ENCODE measurements around the gene PRKCH.

Gene PRKCH

DNA sequence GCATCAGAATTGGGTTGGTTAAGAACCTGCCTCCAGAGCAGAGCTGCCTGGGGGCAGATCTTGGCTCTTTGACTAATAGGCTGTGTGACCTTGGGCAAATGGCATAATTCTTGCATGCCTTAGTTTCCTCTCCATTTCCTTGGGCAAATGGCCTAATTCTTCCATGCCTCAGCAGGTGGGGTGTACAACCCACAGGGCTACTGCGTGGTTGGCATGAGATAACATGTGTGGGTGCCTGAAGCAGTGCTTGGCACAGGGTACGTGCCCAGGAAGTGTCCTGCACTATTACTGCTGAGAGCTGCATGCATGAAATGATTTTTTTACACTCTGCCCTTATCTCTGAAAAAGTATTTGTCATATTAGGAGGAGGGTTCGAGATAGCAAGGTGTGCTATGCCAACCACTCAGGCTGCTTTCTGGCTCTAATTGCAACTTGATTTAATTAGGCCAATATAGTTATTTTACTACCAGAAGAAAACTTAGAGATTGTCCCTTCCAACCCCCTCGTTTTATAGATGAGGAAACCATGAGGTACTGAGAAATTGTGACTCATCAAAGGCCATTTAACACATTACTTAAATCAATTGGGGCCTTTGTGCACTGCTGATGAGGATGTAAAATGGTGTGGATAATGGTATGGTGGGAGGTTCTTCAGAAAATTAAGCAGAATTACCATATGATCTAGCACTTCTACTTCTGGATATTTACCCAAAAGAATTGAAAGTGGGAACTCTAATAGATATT lies 212.3 kb downstream of the PRKCH start:
- Histone ChIP-seq H3K36me3 (ENCODE audit: insufficient read depth, low read depth, low read length) (no peaks in the 10 kb centered on the region), H3K9ac (ENCODE audit: low read depth, low read length) (no peak overlapping the region), H3K9me3 (ENCODE audit: insufficient read depth, low read depth, low read length) (no peaks in the 10 kb centered on the region), H3K4me1 (ENCODE audit: insufficient read depth, low read length) (peaks cover 19% of the 10 kb centered on the region), H3K27ac (ENCODE audit: low read length) (no peak overlapping the region), H3K27me3 (ENCODE audit: insufficient read depth, low read length) (no peaks in the 10 kb centered on the region), H3K4me3 (ENCODE audit: low read length) (no peak overlapping the region)

DNA sequence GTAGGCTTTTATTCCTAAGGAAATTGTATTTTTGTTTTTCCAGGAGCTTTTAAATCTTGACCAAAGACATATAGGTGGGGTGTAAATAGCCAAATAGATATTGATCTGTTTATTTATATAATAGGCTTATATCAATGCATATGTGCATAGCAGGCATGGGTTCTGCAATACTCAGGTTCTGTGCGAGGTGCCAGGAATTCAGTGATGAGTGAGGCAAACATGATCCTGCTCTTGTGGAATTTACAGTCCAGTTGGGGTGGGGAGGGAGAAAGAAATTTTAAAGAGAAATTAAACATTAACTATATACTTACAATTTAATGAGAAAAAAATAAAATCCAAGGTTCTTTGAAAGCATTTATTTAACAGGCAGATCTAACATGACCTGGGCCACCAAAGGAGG lies 213.7 kb downstream of the PRKCH start:
- H3K4me3 ChIP-seq (ENCODE audit: low read length), result no peak overlapping the region
- H3K27ac ChIP-seq (ENCODE audit: low read length), result no peak overlapping the region
- peaks cover 19% of the 10 kb centered on the region for H3K4me1 ChIP-seq (ENCODE audit: insufficient read depth, low read length)
- no peaks in the 10 kb centered on the region for H3K36me3 ChIP-seq (ENCODE audit: insufficient read depth, low read depth, low read length)
- H3K9me3 ChIP-seq (ENCODE audit: insufficient read depth, low read depth, low read length), result no peaks in the 10 kb centered on the region
- no peak overlapping the region for H3K9ac ChIP-seq (ENCODE audit: low read depth, low read length)
- H3K27me3 ChIP-seq (ENCODE audit: insufficient read depth, low read length), result no peaks in the 10 kb centered on the region

DNA sequence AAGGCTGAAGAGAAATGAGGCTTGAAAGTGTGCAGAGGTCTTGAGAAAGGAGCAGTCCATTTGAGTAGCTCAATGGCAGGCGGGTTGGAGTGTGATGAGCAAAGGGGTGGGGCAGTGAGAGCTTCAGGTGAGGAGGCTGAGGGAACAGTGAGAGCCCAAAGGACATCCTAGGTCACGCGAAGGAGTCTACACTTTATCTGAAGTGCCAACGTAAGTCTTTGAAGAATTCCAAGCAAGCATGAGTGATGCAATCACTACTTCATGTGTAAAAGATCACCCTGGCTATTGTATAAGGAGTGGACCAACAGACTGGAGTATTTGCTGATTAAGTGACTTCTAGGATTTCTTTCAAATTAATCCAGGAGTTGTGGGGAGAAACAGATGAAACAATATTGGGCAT lies 214.1 kb downstream of the PRKCH start:
- no peak overlapping the region for H3K9ac ChIP-seq (ENCODE audit: low read depth, low read length)
- H3K27ac ChIP-seq (ENCODE audit: low read length), result no peak overlapping the region
- H3K4me3 ChIP-seq (ENCODE audit: low read length), result no peak overlapping the region
- no peaks in the 10 kb centered on the region for H3K36me3 ChIP-seq (ENCODE audit: insufficient read depth, low read depth, low read length)
- H3K9me3 ChIP-seq (ENCODE audit: insufficient read depth, low read depth, low read length), result no peaks in the 10 kb centered on the region
- peaks cover 19% of the 10 kb centered on the region for H3K4me1 ChIP-seq (ENCODE audit: insufficient read depth, low read length)
- no peaks in the 10 kb centered on the region for H3K27me3 ChIP-seq (ENCODE audit: insufficient read depth, low read length)

DNA sequence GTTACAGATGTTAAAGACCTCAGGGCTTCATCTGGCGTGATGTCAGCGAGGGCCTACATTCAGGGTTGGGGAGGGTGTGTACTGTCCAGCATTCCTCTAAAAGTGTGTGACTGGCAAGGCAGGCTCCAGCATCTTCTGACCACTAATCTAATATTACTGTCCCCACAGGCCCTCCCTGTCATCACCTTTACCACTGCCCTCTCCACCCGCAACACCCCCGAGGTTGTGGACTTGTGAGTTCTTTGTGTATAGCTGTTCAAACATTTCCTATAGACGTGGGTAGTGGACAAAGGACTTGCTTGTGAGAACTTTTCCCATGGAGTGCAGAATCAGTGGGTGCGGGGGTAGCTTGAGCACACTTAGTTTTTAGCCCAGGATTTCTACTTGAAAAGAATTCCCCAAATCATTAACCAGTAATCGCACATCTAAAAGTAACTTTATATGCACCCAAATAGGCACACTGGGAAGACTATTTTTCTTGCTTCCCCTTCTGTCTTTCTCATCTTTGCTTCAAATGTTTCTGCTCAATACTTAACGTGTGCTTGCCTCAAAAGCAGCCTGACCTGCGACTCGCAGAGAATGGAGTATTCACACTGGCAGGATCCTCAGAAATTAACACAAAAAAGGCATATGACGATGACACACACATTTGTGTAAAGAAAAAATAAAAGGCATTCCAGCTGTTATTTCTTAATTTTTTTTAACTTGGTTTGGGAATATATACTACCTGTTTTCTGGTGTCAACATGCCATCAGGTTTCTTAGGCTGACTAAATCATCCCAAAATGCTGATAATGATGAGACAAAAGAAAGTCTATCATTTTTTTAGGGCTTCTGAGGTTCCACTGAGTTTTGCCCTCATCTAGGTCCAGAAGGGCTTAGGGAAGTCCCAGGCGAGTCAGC lies 215.5 kb downstream of the PRKCH start:
- H3K4me1 ChIP-seq (ENCODE audit: insufficient read depth, low read length), result peaks cover 19% of the 10 kb centered on the region
- no peaks in the 10 kb centered on the region for H3K36me3 ChIP-seq (ENCODE audit: insufficient read depth, low read depth, low read length)
- no peaks in the 10 kb centered on the region for H3K9me3 ChIP-seq (ENCODE audit: insufficient read depth, low read depth, low read length)
- peak overlapping the region; percentile 4; the same call in 1 of the 2 replicates for H3K9ac ChIP-seq (ENCODE audit: low read depth, low read length)
- H3K4me3 ChIP-seq (ENCODE audit: low read length), result no peak overlapping the region
- H3K27me3 ChIP-seq (ENCODE audit: insufficient read depth, low read length), result no peaks in the 10 kb centered on the region
- H3K27ac ChIP-seq (ENCODE audit: low read length), result peak overlapping the region; percentile 6

DNA sequence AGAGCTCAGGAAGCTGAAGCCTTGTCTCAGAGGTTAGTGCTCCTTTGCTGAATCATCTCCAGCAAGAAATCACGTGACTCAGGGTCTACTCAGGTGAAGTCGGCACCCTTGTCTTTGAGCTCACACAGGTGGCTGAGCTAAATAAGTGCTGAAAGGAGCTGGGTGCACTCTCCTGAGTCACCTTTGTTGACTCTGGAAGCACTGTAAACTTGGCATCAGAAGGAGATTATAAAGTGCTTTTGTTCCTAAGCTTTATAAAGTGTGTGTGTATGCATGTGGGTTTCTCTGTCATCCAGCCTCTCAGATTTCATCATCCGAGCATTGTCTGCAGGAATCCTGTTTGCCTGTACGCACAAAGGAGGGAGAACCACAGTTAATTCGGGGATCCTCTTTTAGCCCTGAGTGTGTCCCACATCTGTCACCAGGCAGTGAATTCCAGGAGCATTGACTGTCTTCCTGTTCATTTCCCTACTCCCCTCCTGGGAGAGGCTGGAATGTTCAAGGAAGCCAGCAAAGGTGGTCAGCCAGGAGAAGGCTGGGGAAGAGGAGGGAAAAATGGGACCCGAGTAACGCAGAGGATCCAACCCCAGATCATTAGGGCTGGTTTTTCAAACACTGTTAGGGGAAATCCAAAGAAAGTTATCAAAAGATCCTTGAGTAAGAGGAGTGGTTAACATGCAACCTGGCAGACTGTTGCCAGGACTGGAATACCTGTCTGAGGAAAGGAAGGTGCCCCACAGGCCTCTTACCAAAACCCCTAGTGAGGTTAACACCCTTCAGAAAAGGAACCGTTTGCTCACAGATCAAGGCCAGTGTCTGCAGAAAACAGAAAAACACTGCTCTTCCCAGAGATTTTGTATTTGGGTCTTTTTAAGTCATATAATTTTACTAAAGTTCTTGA lies 216.4 kb downstream of the PRKCH start:
- H3K27ac ChIP-seq (ENCODE audit: low read length), result peak overlapping the region; percentile 6
- no peaks in the 10 kb centered on the region for H3K27me3 ChIP-seq (ENCODE audit: insufficient read depth, low read length)
- H3K9me3 ChIP-seq (ENCODE audit: insufficient read depth, low read depth, low read length), result no peaks in the 10 kb centered on the region
- H3K4me3 ChIP-seq (ENCODE audit: low read length), result no peak overlapping the region
- H3K9ac ChIP-seq (ENCODE audit: low read depth, low read length), result peak overlapping the region; percentile 4; the same call in 1 of the 2 replicates
- no peaks in the 10 kb centered on the region for H3K36me3 ChIP-seq (ENCODE audit: insufficient read depth, low read depth, low read length)
- H3K4me1 ChIP-seq (ENCODE audit: insufficient read depth, low read length), result peaks cover 19% of the 10 kb centered on the region

DNA sequence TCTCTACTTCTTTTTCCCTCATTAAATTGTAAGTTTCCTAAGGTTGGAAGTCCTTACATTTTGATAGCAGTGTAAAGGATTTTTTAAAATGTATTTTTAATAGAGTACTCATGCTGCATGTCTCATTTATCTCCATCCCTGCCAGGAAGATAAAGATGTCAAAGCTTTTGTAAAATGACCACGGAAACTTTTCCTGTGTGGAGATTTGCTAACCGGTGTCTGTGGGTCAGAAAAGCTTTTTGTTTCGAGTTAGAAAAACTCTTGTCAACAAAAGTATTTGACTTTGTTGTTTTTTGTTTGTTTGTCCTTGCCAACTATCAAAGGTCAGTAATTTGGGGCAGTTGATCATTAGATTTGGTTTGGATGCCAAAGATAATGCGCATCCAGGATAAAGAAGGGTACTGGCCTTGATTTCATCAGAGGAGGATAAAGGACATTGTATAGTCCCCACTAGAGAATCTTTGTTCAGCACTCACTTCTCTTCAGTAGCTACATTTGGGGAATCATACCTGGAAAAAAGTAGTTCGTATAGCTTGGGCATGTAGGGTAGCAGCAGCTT lies 217.2 kb downstream of the PRKCH start:
- Histone ChIP-seq H3K4me3 (ENCODE audit: low read length) (no peak overlapping the region), H3K27me3 (ENCODE audit: insufficient read depth, low read length) (no peaks in the 10 kb centered on the region), H3K9ac (ENCODE audit: low read depth, low read length) (no peak overlapping the region), H3K36me3 (ENCODE audit: insufficient read depth, low read depth, low read length) (no peaks in the 10 kb centered on the region), H3K9me3 (ENCODE audit: insufficient read depth, low read depth, low read length) (no peaks in the 10 kb centered on the region), H3K4me1 (ENCODE audit: insufficient read depth, low read length) (peaks cover 19% of the 10 kb centered on the region), H3K27ac (ENCODE audit: low read length) (no peak overlapping the region)

DNA sequence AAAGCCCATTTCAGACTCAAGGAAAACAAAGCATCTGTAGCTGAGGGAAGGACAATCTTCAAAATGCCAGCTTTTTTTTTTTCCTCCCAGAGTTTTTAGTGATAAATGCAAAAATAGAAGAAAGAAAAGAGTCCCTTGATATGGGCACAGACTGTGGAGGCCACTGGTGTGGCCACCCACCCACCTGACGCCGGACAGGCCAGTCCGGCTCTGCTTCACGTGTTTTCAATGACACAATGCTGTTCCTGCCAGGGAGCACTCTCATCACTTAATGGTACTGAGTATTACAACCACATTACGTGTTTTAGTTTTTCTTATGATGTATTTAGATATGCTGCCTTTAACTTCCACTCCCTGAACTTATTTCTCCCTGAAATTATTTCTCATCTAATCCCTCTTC lies 218.3 kb downstream of the PRKCH start:
- H3K27ac ChIP-seq (ENCODE audit: low read length), result no peak overlapping the region
- no peak overlapping the region for H3K4me3 ChIP-seq (ENCODE audit: low read length)
- no peaks in the 10 kb centered on the region for H3K9me3 ChIP-seq (ENCODE audit: insufficient read depth, low read depth, low read length)
- H3K36me3 ChIP-seq (ENCODE audit: insufficient read depth, low read depth, low read length), result no peaks in the 10 kb centered on the region
- no peaks in the 10 kb centered on the region for H3K27me3 ChIP-seq (ENCODE audit: insufficient read depth, low read length)
- H3K4me1 ChIP-seq (ENCODE audit: insufficient read depth, low read length), result peaks cover 19% of the 10 kb centered on the region
- no peak overlapping the region for H3K9ac ChIP-seq (ENCODE audit: low read depth, low read length)

DNA sequence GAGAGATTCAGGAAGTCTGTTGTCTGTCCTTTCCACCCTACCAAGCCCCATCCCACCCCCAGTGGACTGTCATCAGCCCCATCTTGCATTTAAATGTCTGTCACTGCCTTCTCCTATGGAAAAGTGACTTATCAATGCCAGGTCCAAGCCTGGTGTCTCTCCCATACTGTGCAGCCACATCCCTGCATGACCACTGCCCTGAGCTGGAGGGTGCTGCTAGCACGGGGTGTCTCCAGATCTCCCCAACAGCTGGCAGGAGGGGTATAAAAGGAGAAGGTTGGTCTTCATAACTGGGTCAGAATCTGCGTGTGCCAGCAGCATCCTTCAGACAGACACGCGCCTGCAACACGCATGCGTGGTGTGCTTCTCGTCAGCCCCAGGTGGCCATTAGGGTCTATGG lies 219.6 kb downstream of the PRKCH start:
- H3K27ac ChIP-seq (ENCODE audit: low read length), result no peak overlapping the region
- no peak overlapping the region for H3K4me3 ChIP-seq (ENCODE audit: low read length)
- no peaks in the 10 kb centered on the region for H3K9me3 ChIP-seq (ENCODE audit: insufficient read depth, low read depth, low read length)
- H3K27me3 ChIP-seq (ENCODE audit: insufficient read depth, low read length), result no peaks in the 10 kb centered on the region
- H3K4me1 ChIP-seq (ENCODE audit: insufficient read depth, low read length), result peaks cover 19% of the 10 kb centered on the region
- no peak overlapping the region for H3K9ac ChIP-seq (ENCODE audit: low read depth, low read length)
- H3K36me3 ChIP-seq (ENCODE audit: insufficient read depth, low read depth, low read length), result no peaks in the 10 kb centered on the region

DNA sequence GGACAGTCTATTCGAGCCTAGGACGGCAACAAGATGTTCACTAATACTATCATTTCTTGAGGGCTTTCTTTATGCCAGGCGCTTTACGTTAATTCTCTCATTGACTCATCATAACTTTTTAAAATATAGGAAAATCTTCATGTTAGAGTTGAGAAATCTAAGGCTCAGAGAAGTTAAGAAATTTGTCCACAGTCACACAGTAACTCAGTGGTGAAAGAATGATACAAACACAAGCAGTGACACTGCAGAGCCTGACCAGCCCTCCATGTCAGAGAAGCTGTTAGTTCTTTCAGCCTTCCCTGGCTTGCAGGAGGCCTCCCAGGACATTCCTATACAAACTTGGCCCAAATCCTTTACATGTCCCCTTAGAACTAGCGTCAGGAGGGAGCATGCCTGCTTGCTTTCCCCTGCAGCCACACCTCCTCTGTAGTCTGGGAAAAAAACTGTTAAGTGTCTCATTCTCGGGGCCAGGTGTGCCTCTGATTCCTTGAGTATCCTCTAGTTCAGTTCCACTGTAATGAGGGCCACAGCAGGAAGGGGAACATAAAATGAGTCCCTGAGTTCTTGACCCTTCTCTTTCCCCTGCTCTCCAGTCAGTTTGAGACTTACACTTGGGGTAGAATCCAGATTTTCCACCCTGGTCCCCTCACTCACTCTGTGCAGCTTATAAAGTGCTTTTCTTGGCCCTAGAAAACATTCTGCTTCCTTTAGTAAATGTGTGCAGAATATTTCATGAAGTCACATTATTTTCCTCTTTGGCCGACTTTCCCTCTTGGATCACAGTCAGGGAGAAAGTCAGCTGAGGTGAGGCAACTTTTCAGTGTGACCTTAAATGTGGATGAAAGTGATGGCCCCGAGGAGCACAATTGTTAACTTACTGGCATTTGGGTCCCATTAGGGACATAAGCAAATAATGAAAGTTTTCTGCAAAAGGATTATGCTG lies 221.7 kb downstream of the PRKCH start:
- Histone ChIP-seq H3K4me1 (ENCODE audit: insufficient read depth, low read length) (peaks cover 4% of the 10 kb centered on the region; the same call in 1 of the 2 replicates), H3K27ac (ENCODE audit: low read length) (no peak overlapping the region), H3K9ac (ENCODE audit: low read depth, low read length) (no peak overlapping the region), H3K36me3 (ENCODE audit: insufficient read depth, low read depth, low read length) (no peaks in the 10 kb centered on the region), H3K9me3 (ENCODE audit: insufficient read depth, low read depth, low read length) (no peaks in the 10 kb centered on the region), H3K27me3 (ENCODE audit: insufficient read depth, low read length) (no peaks in the 10 kb centered on the region), H3K4me3 (ENCODE audit: low read length) (no peak overlapping the region)

DNA sequence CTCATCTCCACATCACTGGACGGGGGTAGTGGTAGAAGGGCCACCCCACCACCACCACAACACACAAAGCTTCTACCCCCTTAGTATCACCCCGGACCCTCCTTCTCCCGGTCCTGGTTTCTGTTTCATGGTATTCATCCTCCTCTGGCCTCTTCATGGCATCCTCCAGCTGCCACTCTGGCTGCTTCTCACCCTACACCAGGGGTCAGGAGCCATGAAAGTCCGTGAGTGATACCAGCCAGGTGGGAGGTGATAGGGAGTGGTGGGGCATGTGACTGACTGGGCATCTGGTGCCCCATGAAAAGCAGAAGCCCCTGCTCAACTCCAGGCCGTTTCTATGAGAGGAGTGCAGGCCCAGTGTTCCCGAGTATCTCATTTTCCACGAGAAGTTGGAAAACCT lies 222.6 kb downstream of the PRKCH start:
- Histone ChIP-seq H3K36me3 (ENCODE audit: insufficient read depth, low read depth, low read length) (no peaks in the 10 kb centered on the region), H3K9me3 (ENCODE audit: insufficient read depth, low read depth, low read length) (no peaks in the 10 kb centered on the region), H3K4me1 (ENCODE audit: insufficient read depth, low read length) (no peaks in the 10 kb centered on the region), H3K4me3 (ENCODE audit: low read length) (no peak overlapping the region), H3K9ac (ENCODE audit: low read depth, low read length) (no peak overlapping the region), H3K27me3 (ENCODE audit: insufficient read depth, low read length) (no peaks in the 10 kb centered on the region), H3K27ac (ENCODE audit: low read length) (no peak overlapping the region)

All from iPS-20b (cell line).